Loucy (cell line): Measurements from ENCODE around the gene HEBP2.

Experiments
- H2AFZ ChIP-seq: fragments of 200-600 bp; sonication (generic); 2 replicates; pipeline ENCODE4 v1.6.0; 2016; ENCODE audit warnings: antibody characterized with exemption, mild to moderate bottlenecking, low read length, moderate library complexity
- H3F3A ChIP-seq: fragments of 200-600 bp; 2 replicates; pipeline ENCODE4 v1.6.0; 2016; ENCODE audit warnings: antibody characterized with exemption, low read depth, mild to moderate bottlenecking
- H3K27me3 ChIP-seq: fragments of 200-600 bp; sonication (generic); 2 replicates; pipeline ENCODE4 v1.6.1; 2014; ENCODE audit warnings: low read length, mild to moderate bottlenecking; ENCODE audit not compliant: insufficient read depth, poor library complexity, severe bottlenecking
- H3K36me3 ChIP-seq: fragments of 200-600 bp; sonication (generic); 2 replicates; pipeline ENCODE4 v1.6.1; 2016; ENCODE audit warnings: low read length; ENCODE audit not compliant: insufficient read depth
- H3K4me1 ChIP-seq: fragments of 200-600 bp; sonication (generic); 2 replicates; pipeline ENCODE4 v1.5.1; 2014; ENCODE audit warnings: low read length, mild to moderate bottlenecking; ENCODE audit not compliant: insufficient read depth, poor library complexity, severe bottlenecking
- H3K4me2 ChIP-seq: fragments of 200-600 bp; sonication (generic); 2 replicates; pipeline ENCODE4 v1.6.0; 2014; ENCODE audit warnings: antibody characterized with exemption, low read length, low read depth, mild to moderate bottlenecking; ENCODE audit not compliant: poor library complexity, severe bottlenecking
- H3K4me3 ChIP-seq: fragments of 200-600 bp; sonication (generic); 2 replicates; pipeline ENCODE4 v1.5.1; 2014; ENCODE audit warnings: low read length, mild to moderate bottlenecking, mixed read lengths; ENCODE audit not compliant: poor library complexity, severe bottlenecking
- H3K79me2 ChIP-seq: fragments of 200-600 bp; sonication (generic); 2 replicates; pipeline ENCODE4 v1.6.1; 2014; ENCODE audit warnings: low read length; ENCODE audit not compliant: insufficient read depth
- H3K9ac ChIP-seq: fragments of 200-600 bp; sonication (generic); 2 replicates; pipeline ENCODE4 v1.6.0; 2014; ENCODE audit warnings: mild to moderate bottlenecking, low read depth, low read length, moderate library complexity; ENCODE audit not compliant: poor library complexity, severe bottlenecking
- H3K9me2 ChIP-seq: fragments of 200-600 bp; sonication (generic); replicated peaks from 2 replicates; pipeline ENCODE4 v1.6.1; 2016; ENCODE audit warnings: low read depth, low read length, mixed read lengths
- H3K9me3 ChIP-seq: fragments of 200-600 bp; sonication (generic); 2 replicates; pipeline ENCODE4 v1.6.1; 2014; ENCODE audit warnings: mild to moderate bottlenecking, antibody characterized with exemption, low read length, low read depth; ENCODE audit not compliant: insufficient read depth
- H4K20me1 ChIP-seq: fragments of 200-600 bp; sonication (generic); 2 replicates; pipeline ENCODE4 v1.6.0; 2014; ENCODE audit warnings: antibody characterized with exemption, low read length, mild to moderate bottlenecking; ENCODE audit not compliant: insufficient read depth, poor library complexity, severe bottlenecking
- CTCF ChIP-seq: fragments of 200-600 bp; sonication (generic); conservative IDR thresholded peaks from 2 replicates; pipeline ENCODE4 v1.5.1; 2014; ENCODE audit warnings: mild to moderate bottlenecking, antibody characterized with exemption, low read length
- EZH2phosphoT487 ChIP-seq: fragments of 200-600 bp; IDR thresholded peaks from 2 replicates; pipeline ENCODE4 v1.6.1; 2018; ENCODE audit warnings: antibody characterized with exemption, mild to moderate bottlenecking, moderate library complexity, borderline replicate concordance

HEBP2 gene

GRCh38 chr6:138432063-138432356, 28.0 kb downstream of the HEBP2 start:
- Histone ChIP-seq H3K79me2 (no peaks in the 10 kb centered on the region), H3K9me2 (no peaks in the 10 kb centered on the region), H3K4me1 (no peaks in the 10 kb centered on the region), H3K9me3 (no peaks in the 10 kb centered on the region), H3K4me3 (no peak overlapping the region), H3K9ac (no peak overlapping the region), H3K4me2 (no peak overlapping the region), H3K27me3 (no peaks in the 10 kb centered on the region), H2AFZ (no peak overlapping the region), H3F3A (no peaks in the 10 kb centered on the region), H3K36me3 (no peaks in the 10 kb centered on the region), H4K20me1 (no peaks in the 10 kb centered on the region)
- TF ChIP-seq CTCF (no peak), EZH2phosphoT487 (no peak)

DNA sequence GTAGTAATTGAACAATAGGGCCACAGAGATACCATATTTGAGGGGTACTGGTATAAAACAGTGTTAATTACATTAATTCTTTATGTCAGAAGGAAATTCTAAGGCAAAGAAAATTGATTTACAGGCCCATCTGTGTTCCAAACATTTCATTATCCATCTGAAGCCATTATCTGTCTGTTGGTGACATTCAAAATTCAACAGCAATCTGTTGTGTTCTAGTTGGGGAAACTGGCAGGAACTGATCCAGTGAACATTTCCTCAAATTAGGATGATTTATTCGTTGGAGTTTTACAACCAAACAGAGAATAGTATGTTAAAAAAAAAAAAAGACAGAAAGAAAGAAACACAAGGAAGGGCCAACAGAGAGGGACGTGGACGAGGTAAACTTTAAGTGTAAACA, 30.1 kb downstream of the HEBP2 start:
- Histone ChIP-seq H3K9ac (no peak overlapping the region), H3F3A (no peaks in the 10 kb centered on the region), H3K36me3 (no peaks in the 10 kb centered on the region), H3K9me2 (no peaks in the 10 kb centered on the region), H3K4me2 (no peak overlapping the region), H3K9me3 (no peaks in the 10 kb centered on the region), H3K79me2 (no peaks in the 10 kb centered on the region), H3K4me3 (no peak overlapping the region), H3K4me1 (no peaks in the 10 kb centered on the region), H4K20me1 (no peaks in the 10 kb centered on the region), H3K27me3 (no peaks in the 10 kb centered on the region), H2AFZ (no peak overlapping the region)
- TF ChIP-seq EZH2phosphoT487, result no peak
- TF ChIP-seq CTCF, result no peak

DNA sequence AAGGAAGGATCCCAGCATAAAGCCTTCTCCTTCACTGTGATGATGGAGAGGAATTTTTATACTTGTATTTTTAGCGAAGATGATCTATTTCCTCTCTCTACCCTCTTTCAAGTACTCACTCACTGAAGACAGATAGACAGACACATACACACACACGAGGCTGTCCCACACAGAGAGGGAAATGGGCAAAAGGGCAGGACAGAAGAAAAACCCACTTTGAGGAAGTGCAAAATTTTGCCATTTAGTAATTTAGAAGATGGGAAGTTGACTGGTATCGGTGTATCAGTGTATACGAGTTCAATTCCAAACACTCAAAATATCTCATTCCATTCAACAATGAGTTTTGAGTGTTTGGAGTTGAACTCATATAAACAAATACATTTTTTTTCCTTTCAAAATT, 30.9 kb downstream of the HEBP2 start:
- no peaks in the 10 kb centered on the region for H3K4me1 ChIP-seq
- no peaks in the 10 kb centered on the region for H3K27me3 ChIP-seq
- no peak for TF ChIP-seq CTCF
- no peak for TF ChIP-seq EZH2phosphoT487
- H3K4me3 ChIP-seq, result no peak overlapping the region
- no peaks in the 10 kb centered on the region for H3K79me2 ChIP-seq
- no peaks in the 10 kb centered on the region for H4K20me1 ChIP-seq
- H3K36me3 ChIP-seq, result no peaks in the 10 kb centered on the region
- H3F3A ChIP-seq, result no peaks in the 10 kb centered on the region
- no peaks in the 10 kb centered on the region for H3K9me2 ChIP-seq
- no peaks in the 10 kb centered on the region for H3K9me3 ChIP-seq
- H2AFZ ChIP-seq, result no peak overlapping the region
- no peak overlapping the region for H3K9ac ChIP-seq
- H3K4me2 ChIP-seq, result no peak overlapping the region
